NCI-H1105 (cell line): Measurements from ENCODE around the gene TTF1.
A peak's percentile ranks its signal among the peaks of the same experiment; 100 is the strongest.
"Not testable (repeated sequence)": the region's sequence is repeated elsewhere in the genome, so short reads cannot be mapped to it uniquely, and the experiment has no call there.

ENCODE experiments used
- DNase-seq: peaks from one replicate; lab custom pipeline; 2025; lab: John Stamatoyannopoulos, UW

The TTF1 gene

GRCh38 chr9:132413926-132414325 is 7.3 kb upstream of the TTF1 start:
- DNase-seq: no peak

- DNase-seq: no peak
Observed at GRCh38 chr9:132412089-132412488, 5.4 kb upstream of the TTF1 start.

- peak; percentile 89 for DNase-seq
Observed at GRCh38 chr9:132411091-132411508, 4.5 kb upstream of the TTF1 start.

- DNase-seq: no peak
Observed at GRCh38 chr9:132410642-132411041, 4.0 kb upstream of the TTF1 start.

- peak; percentile 44 for DNase-seq
Observed at GRCh38 chr9:132409828-132410528, 3.3 kb upstream of the TTF1 start, which contains the start of gene CFAP77. Gene CFAP77 (plus strand): TSS chr9:132410211. CDS start chr9:132410272, 61 bp downstream.

- DNase-seq: no peak
Observed at GRCh38 chr9:132408521-132408920, 1.9 kb upstream of the TTF1 start.

- no peak for DNase-seq
Observed at GRCh38 chr9:132407196-132407595, 556 bp upstream of the TTF1 start.

GRCh38 chr9:132404228-132404881 is 2.3 kb downstream of the TTF1 start:
- no peak for DNase-seq

GRCh38 chr9:132401824-132402223 is 4.8 kb downstream of the TTF1 start:
- no peak for DNase-seq

GRCh38 chr9:132395560-132395959 is 11.1 kb downstream of the TTF1 start:
- DNase-seq: no peak

GRCh38 chr9:132391449-132391848 is 15.2 kb downstream of the TTF1 start:
- no peak for DNase-seq

- DNase-seq: no peak
Observed at GRCh38 chr9:132390966-132391365, 15.7 kb downstream of the TTF1 start.

- DNase-seq: no peak
Observed at GRCh38 chr9:132387133-132387532, 19.5 kb downstream of the TTF1 start.

GRCh38 chr9:132384376-132384775 is 22.3 kb downstream of the TTF1 start:
- DNase-seq: no peak

GRCh38 chr9:132383462-132383883 is 23.2 kb downstream of the TTF1 start:
- DNase-seq: no peak

- DNase-seq: no peak
Observed at GRCh38 chr9:132381966-132382541, 24.6 kb downstream of the TTF1 start.

- not testable (repeated sequence) for DNase-seq
Observed at GRCh38 chr9:132378416-132378815, 28.2 kb downstream of the TTF1 start.

- not testable (repeated sequence) for DNase-seq
Observed at GRCh38 chr9:132377769-132378168, 28.9 kb downstream of the TTF1 start.

- DNase-seq: no peak
Observed at GRCh38 chr9:132372177-132373095, 34.2 kb downstream of the TTF1 start.

GRCh38 chr9:132370592-132370991 is 36.0 kb downstream of the TTF1 start:
- no peak for DNase-seq

- DNase-seq: no peak
Observed at GRCh38 chr9:132369421-132369820, 37.2 kb downstream of the TTF1 start.
